Endothelial cell of umbilical vein (primary cell): ENCODE data around the gene DPF3.

Source experiments
- EZH2 ChIP-seq: IDR thresholded peaks from 2 replicates; pipeline ENCODE4 v1.6.1; 2012; ENCODE audit warnings: borderline replicate concordance, low read depth, mild to moderate bottlenecking, moderate library complexity, low read length, inconsistent platforms; ENCODE audit not compliant: severe bottlenecking
- FOS ChIP-seq: IDR thresholded peaks from 2 replicates; pipeline ENCODE4 v1.6.1; 2011; ENCODE audit warnings: mild to moderate bottlenecking, low read length, moderate library complexity, borderline replicate concordance; ENCODE audit not compliant: insufficient read depth
- MYC ChIP-seq: IDR thresholded peaks from one replicate; pipeline ENCODE4 v1.6.1; 2011; ENCODE audit warnings: mild to moderate bottlenecking, low read depth, low read length
- POLR2A ChIP-seq: IDR thresholded peaks from 2 replicates; pipeline ENCODE4 v1.6.1; 2012; ENCODE audit warnings: low read depth, mild to moderate bottlenecking, control low read depth, low read length
- POLR2AphosphoS5 ChIP-seq: IDR thresholded peaks from 2 replicates; pipeline ENCODE4 v1.6.1; 2012; ENCODE audit warnings: low read depth, mild to moderate bottlenecking, control low read depth, low read length, moderate library complexity; ENCODE audit not compliant: insufficient read depth
- TF ChIP-seq, protein P1 (sequence below), 2 donors: IDR thresholded peaks; 1 replicate in 1 of 2; 2 replicates in 1 of 2; pipeline ENCODE4 v1.5.1; 2011; ENCODE audit warnings: low read length in 2 of 2, mild to moderate bottlenecking in 2 of 2, moderate library complexity in 2 of 2, control low read depth in 1 of 2, inconsistent platforms in 1 of 2, low read depth in 1 of 2; ENCODE audit not compliant: insufficient read depth in 1 of 2; ENCODE audit errors: extremely low read depth in 1 of 2
- TF ChIP-seq, protein P2 (sequence below): IDR thresholded peaks from 2 replicates; pipeline ENCODE4 v1.6.1; 2011; ENCODE audit not compliant: insufficient read depth, insufficient read length

- TF ChIP-seq, protein P1, sequence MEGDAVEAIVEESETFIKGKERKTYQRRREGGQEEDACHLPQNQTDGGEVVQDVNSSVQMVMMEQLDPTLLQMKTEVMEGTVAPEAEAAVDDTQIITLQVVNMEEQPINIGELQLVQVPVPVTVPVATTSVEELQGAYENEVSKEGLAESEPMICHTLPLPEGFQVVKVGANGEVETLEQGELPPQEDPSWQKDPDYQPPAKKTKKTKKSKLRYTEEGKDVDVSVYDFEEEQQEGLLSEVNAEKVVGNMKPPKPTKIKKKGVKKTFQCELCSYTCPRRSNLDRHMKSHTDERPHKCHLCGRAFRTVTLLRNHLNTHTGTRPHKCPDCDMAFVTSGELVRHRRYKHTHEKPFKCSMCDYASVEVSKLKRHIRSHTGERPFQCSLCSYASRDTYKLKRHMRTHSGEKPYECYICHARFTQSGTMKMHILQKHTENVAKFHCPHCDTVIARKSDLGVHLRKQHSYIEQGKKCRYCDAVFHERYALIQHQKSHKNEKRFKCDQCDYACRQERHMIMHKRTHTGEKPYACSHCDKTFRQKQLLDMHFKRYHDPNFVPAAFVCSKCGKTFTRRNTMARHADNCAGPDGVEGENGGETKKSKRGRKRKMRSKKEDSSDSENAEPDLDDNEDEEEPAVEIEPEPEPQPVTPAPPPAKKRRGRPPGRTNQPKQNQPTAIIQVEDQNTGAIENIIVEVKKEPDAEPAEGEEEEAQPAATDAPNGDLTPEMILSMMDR (IDR thresholded peaks at IDR 0.05; ENCODE audit: extremely low read depth in 1 of 2, insufficient read depth in 1 of 2, low read depth in 1 of 2, low read length in 2 of 2) = no peak
- TF ChIP-seq EZH2 (no peak), POLR2AphosphoS5 (no peak), POLR2A (no peak), FOS (no peak), MYC (no peak)
- TF ChIP-seq, protein P2, sequence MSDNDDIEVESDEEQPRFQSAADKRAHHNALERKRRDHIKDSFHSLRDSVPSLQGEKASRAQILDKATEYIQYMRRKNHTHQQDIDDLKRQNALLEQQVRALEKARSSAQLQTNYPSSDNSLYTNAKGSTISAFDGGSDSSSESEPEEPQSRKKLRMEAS = no peak
Observed at GRCh38 chr14:72704502-72704901, 189.4 kb downstream of the DPF3 start.
